Cardiac septum (tissue), 1 donor: ENCODE data around the gene KDM7A. TPM values are rescaled to one million over a fixed set of nuclear protein-coding genes. Genes with fewer than 3 reads are reported as not detected.

ENCODE experiments used
- DNase-seq: peaks from one replicate; pipeline ENCODE4 v3.0.0-alpha.2; 2020; ENCODE audit warnings: low spot score
- intact Hi-C: fragments of 100-400 bp; cut with DNase I; formaldehyde crosslinking; loops from one replicate; pipeline ENCODE4 v1.14.0; 2022
- total RNA-seq: library from RNA; stranded (reverse); fragmentation: NEBNext Ultra II Directional; extraction: Animal tissue kit (Norgen Biotek cat#: 25700); gene quantifications from one replicate; pipeline ENCODE4 v1.2.1, GENCODE V29; 2021
- donor health status: DM: no; HTN: no; CAD: no.

Gene KDM7A
- total RNA-seq, 1 donor from 2014 or later: 11.8 TPM

DNA sequence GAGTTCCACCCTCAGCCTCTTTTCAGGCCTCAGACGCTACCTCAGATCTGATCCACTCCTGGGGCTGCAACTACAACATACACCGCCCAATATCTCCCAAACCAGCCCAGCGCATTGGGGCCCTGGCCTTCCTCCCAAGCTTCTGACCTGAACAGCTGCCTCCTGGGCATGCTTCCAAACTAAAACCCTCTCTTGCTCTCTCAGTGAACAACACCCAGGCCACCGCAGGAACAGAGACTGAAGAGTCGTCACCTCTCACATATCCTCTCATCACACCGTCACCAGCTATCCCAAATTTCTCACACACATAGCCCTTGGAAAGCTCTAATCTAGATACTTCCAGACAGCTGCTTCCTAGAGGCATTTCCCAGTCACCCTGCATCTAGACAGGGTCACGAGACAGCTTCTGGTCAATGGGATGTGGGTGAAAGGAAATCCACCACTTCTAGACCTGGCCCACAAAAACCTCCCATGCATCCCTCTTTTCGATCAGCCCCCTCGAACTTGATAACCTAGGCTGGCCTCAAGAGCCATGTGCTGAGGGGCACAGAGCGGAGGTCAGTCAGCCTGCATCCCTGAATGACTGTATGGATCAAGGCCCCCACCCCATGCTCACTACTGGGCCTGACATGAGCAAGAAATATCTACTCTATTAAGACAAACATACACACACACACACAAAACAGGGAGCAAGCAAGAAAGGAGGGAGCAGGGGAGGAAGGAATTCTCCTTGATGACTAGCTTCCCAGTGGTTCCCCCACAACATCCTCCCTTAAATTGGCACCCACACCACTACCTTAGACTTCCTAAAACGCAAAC lies 115.8 kb downstream of the KDM7A start:
- intact Hi-C loops: loop anchor here (10.0 kb wide), 1 partner anchor 264 kb away; no protein-coding TSS in a partner anchor
- DNase-seq: no peak

GRCh38 chr7:140060243-140060630 lies 116.5 kb downstream of the KDM7A start:
- no peak for DNase-seq
- intact Hi-C loops: loop anchor here (10.0 kb wide), 1 partner anchor 265 kb away; no protein-coding TSS in a partner anchor

GRCh38 chr7:140059273-140060242 lies 117.2 kb downstream of the KDM7A start:
- no peak for DNase-seq
- intact Hi-C loops: loop anchor here (5.0 to 10.0 kb wide), 2 partner anchors 118 to 265 kb away; partner anchors contain the start of gene KDM7A

- no peak for DNase-seq
- intact Hi-C loops: loop anchor here (5.0 kb wide), 1 partner anchor 119 kb away; the partner anchor contains the start of gene KDM7A
These were observed 118.3 kb downstream of the KDM7A start for GRCh38 chr7:140058517-140058916.

DNA sequence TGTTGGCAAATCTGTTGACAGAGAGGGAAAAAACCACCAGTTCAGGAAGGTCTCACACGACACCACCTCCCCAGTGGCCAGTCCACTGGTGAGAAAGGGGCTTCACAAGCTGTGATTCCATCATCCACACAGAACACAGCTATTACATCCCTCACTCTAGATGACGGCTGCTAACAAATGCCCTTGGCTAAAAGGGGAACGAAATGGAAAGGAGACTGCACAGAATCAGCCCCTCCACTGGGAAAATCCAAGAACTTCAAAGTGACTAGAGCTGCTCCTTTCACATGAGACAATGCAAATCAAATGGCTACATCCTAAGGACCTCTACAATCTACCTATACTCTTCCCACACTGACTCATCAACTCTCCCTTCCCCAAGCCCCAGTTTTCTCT lies 119.6 kb downstream of the KDM7A start:
- intact Hi-C loops: loop anchor here (5.0 kb wide), 1 partner anchor 120 kb away; the partner anchor contains the start of gene KDM7A
- DNase-seq: no peak

- intact Hi-C loops: loop anchor here (5.0 kb wide), 1 partner anchor 121 kb away; the partner anchor contains the start of gene KDM7A
- DNase-seq: no peak
These were observed 120.2 kb downstream of the KDM7A start for GRCh38 chr7:140056431-140057142.

DNA sequence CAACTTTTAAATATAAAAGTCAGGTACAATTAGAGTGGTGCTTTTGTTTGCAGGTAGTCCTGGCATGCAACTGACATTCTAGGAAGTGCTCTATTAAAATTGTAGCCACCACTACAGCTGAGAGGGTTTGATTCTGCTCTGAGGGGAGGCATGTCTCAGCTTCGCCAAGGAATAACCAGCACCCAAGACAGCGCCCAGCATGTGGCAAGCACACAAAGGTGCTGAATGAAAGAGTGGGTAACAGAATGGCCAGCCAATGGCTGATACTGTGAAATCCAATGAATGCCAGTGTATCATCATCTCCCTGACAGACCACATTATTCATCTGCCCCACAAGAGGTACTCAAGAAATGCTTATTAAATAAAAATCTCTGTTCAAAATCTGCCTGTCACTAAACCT lies 121.0 kb downstream of the KDM7A start:
- DNase-seq: no peak
- intact Hi-C loops: loop anchor here (5.0 kb wide), 1 partner anchor 121 kb away; the partner anchor contains the start of gene KDM7A

DNA sequence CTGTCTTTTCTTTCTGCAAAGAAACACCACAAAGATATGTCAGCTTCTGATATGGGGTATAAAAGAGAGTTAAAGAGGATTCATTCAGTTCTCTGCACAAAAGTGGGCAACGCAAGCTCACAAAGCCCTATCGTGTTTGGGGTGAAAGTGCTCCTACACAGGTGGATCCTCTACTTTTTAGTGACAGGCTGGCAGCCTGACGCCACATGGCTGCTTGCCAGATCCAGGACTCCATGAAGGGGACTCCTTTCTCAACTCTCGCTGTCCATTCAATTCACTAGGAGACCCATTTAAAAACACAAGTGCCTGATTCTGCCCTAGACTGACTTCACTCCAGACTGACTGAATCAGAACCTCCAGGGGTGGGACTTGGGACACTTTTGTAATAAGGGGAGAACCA lies 122.0 kb downstream of the KDM7A start:
- DNase-seq: no peak
- intact Hi-C loops: loop anchor here (5.0 kb wide), 1 partner anchor 123 kb away; the partner anchor contains the start of gene KDM7A

DNA sequence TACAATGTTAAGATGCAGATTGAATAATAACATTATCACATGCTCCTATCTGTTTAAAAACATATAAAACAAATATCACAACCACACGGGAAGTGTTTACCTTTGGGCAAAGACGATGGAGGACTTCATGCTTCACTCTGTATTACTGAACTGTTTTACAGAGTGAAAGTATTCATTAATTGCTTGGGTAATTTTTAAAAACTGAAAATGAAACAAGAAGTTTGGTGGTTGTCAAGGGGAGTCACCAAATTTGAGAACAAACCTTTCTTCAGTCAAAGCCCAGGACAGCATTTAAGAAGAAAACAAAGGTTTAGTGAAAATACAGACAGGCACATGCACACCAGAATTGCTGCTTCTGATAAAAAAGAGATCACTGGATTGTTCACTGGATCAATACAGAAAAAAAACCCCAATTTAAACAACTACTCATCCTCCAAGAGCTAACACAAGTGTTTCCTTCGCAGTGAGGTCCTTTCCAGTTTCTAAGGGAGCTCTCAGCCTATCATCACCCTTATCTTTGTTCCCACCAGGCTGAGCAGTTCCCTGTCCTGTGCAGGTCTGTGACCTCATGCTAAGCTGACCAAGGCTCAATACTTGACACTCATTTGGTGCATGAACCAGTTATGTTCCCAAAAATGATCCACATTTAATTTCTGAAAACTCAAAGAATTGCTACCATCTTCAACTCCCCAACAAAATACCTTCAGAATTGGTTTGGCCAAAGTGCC lies 122.8 kb downstream of the KDM7A start:
- intact Hi-C loops: no loop called here
- DNase-seq: no peak

DNA sequence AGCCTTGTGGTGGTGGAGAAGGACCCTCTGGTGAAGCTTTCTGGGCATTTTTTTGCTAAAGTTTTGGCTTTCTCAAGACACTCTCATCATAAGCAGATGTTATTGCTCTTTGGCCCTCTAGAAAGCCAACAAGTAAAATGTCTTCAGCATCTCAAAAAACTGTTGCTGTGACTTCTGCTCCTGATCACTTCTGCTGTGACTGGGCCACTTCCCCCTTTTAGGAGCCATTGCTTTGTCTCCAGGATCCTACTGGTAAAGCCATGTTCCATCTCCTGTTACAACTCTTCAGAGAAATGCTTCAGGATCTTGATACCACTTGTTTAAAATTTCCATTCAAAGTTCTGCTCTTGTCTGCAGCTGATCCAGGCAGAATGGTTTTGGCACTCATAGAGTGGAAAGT lies 125.0 kb downstream of the KDM7A start:
- intact Hi-C loops: no loop called here
- DNase-seq: no peak

GRCh38 chr7:140050100-140050499 lies 126.7 kb downstream of the KDM7A start:
- no peak for DNase-seq
- intact Hi-C loops: no loop called here

- DNase-seq: no peak
- intact Hi-C loops: no loop called here
These were observed 127.3 kb downstream of the KDM7A start for GRCh38 chr7:140049339-140050024.

DNA sequence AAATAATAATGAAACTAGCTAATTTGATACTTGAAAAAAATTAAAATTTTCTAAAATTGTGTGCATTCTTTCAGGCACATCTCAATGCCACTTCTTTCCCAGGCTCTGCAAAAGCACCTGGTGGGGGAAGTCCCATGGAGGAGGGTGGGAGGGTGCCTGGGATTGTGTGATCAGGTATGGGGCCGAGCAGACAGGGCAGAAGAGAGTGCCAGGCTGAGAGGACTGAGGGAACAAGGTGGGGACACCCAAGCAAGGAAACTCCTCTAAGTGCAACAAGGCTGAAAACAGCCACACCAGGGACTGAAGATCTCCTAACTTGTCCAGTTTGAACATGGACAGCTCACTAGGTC lies 127.8 kb downstream of the KDM7A start:
- intact Hi-C loops: no loop called here
- DNase-seq: no peak

DNA sequence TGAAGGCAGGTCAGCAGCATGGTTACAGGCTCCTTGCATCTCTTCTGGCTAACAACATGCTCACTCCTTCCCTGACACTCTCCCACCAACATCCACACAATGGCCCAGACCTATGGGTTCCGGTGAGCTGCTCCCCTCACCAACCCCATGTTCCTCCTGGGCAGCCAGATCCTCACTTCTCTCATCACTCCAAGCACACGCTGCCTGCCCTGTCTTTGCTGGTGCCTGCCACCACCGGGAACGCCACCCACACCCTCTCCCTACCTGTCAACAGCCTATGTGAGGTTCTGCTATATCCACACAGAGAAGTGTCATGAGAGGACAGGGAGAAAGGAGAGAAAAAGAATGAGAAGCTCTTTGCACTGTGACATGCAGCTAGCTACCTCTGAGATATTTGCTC lies 128.6 kb downstream of the KDM7A start:
- DNase-seq: no peak
- intact Hi-C loops: no loop called here

DNA sequence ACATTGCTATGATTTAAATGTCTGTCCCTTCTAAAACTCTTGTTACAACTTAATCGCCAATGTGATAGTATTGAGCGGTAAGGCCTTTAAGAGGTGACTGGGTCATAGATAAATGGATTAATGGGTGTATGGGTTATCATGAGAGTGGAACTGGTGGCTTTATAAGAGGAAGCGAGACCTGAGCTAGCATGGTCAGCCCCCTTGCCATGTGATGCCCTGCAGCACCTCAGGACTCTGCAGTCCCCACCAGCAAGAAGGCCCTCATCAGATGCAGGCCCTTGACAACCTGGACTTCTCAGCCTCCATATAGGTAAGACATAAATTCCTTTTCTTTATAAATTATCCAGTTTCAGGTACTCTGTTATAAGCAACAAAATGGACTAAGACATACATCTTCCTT lies 129.6 kb downstream of the KDM7A start:
- no peak for DNase-seq
- intact Hi-C loops: no loop called here

DNA sequence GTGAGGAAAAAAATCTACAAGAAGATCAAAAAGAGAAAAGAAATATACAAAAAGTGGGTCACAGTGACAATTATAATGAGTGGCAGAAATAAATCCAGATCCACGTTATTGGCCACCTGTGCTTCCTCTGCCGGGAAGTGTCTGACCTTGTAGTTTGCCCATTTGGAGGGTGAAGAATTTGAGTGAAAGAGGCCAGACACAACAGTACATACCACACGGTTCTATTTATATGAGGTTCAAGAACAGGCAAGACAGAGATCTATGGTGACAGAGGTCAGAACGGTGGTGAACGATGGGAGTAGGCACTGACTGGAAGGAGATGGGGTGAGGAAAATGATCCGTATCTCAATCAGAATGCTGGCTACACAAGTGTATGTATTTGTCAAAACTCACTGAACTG lies 131.1 kb downstream of the KDM7A start:
- intact Hi-C loops: no loop called here
- DNase-seq: no peak

- DNase-seq: no peak
- intact Hi-C loops: no loop called here
These were observed 132.5 kb downstream of the KDM7A start for GRCh38 chr7:140044251-140044650.

GRCh38 chr7:140042386-140042670 lies 134.5 kb downstream of the KDM7A start:
- no peak for DNase-seq
- intact Hi-C loops: no loop called here
